ENCODE results near the gene AWAT2.
"Not testable (repeated sequence)": the region's sequence is repeated elsewhere in the genome, so short reads cannot be mapped to it uniquely, and the experiment has no call there.

AWAT2 gene

DNA sequence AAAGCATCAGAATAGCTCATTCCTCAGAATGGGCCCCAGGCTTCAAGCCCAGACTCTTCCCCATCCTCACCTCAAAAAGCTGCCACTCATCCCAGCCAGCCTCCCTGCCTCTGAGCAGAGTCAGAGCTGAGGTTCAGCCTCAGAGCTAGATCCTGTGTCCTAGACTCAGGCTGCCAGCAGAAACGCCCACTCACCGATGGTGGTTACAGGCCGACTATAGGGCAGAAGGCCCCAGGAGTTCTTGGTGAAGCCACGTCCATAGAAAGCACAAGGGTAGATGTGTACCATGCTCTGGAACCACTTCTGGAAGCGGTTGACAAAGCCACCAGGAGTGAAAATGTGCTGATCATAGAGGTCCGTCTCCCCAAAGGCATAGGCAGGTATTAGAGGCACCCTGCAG is 7.7 kb downstream of the AWAT2 start:
- no peak for DNase-seq

GRCh38 chrX:70039758-70040157 is 10.0 kb downstream of the AWAT2 start:
- DNase-seq: no peak

GRCh38 chrX:70038951-70039350 is 10.8 kb downstream of the AWAT2 start:
- DNase-seq: no peak

GRCh38 chrX:70038515-70038914 is 11.2 kb downstream of the AWAT2 start:
- no peak for DNase-seq

GRCh38 chrX:70034646-70035045 is 15.1 kb downstream of the AWAT2 start:
- DNase-seq: no peak

DNA sequence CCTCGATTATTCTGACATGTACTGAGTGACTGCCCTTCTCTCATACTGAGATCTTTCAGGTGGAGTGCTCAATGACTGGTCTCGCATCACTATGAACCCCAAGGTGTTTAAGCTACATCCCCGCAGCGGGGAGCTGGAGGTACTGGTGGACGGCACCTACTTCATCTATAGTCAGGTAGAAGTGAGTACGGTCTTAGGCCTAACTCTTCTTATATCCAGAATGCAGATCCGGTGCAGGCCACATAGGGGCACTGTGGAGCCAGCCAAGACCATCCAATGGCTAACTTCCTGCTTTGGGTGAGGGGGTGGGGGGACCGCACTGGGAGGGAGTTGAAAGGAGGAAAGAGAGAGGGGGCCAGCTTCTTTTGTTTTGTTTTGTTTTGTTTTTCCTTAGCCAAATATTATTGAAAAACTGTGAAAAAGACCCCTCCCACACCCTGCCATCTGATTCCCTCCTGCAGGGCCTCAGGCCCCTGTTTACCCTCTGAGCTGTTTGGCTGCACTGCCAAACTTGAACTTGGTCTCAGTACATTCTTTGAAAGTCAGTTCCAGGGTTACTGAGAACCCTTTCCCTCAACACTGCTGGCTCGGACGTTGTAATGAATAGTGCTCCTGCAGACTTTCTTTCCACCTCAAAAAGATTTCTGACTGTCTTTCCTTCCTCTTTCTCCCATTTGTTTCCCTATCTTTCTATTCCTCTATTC is 16.2 kb downstream of the AWAT2 start:
- DNase-seq: peak; percentile 7 to 15

GRCh38 chrX:70032792-70033191 is 16.9 kb downstream of the AWAT2 start:
- DNase-seq: no peak

- peak; percentile 36 to 47 for DNase-seq
These were observed 19.4 kb downstream of the AWAT2 start for GRCh38 chrX:70030301-70030767.

DNA sequence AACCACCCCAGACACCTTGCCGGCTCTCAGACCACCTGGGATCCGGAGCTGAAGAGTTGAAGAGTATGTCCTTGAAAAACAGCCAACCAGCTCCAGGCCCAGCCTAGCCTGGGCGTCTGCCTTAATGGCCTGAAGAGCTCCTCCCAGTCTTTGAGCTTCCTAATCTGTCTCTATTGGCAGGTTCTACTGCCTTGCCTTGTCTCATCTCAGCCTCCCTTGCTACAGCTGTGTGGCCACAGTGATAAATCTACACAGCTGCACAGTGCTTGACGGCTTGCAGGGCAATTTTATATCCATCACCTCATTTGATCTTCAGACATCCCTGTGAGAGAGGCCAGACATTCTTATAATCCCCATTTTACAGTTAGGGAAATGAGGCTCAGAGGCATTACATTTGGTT is 19.9 kb downstream of the AWAT2 start:
- DNase-seq: no peak

GRCh38 chrX:70026851-70027200 is 22.9 kb downstream of the AWAT2 start:
- no peak for DNase-seq

DNA sequence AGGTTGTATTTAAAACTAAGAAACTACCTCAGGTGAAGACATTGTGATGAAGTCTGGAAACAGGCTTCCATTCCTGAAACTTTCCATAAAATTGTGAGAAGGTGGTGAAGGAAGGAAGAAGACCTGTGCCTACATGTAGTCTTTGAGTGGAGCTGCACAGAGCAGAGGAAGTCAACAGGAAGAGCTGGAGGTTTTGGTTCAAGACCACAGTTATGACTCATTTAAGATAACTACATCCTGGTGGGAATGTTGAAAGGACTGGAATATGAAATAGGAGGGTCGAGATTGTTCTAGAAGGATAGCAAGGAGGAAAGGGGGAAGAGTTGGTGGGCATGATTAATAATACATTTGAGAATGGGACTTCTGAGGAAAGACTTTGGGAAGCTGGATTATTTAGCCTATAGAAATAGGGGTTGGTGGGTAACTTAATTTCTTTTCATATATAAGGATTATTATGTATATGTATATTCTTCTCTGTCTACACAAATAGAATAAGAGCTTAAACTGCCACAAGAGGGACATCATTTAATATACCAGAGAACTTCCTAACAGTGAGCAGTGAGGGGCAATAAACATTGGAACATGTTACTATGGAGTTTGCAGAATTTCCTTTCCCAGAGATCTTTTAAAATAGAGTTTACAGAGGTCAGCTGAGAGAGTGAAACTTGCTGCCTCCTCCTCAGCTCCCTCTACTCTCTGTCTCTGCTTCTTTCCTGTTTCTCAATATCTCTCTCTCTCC is 23.5 kb downstream of the AWAT2 start:
- DNase-seq: no peak

DNA sequence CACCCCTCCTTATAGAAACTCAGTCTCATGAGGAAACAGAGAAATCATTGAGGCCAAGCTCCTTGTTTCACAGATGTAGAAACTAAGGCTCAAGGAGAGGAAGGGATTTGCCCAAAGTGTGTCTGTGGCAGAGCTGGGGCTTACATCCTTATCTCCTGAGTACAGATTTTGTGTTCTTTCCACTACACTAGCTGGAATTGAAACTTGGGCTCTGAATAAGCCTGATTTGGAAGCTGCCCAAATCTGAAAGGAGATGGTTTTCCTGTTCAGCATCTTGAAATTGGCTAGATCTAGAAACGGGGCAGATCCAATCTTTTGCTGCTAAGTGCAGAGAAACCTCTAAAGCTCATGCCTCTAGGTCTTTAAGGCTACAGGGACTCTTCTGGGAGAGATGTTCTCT is 24.3 kb downstream of the AWAT2 start:
- DNase-seq: no peak

DNA sequence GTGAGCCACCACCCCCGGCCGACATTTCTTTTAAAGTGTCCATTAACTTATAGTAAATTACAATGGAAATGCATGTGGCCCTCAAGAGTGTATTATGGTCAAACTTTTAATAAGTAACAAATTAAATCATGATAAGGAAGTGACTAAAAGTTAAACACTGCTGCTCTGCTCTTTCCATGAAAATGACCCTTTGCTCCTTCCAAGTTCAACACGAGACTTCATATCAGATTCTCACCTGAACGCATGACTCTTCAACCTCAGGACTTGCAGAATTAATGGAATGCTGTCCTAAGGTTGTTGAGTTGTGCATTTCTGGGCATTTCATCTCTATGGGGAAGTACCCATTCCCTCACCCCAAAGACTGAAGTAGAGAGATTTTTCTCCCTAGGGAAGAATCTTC is 27.1 kb downstream of the AWAT2 start:
- DNase-seq: no peak

DNA sequence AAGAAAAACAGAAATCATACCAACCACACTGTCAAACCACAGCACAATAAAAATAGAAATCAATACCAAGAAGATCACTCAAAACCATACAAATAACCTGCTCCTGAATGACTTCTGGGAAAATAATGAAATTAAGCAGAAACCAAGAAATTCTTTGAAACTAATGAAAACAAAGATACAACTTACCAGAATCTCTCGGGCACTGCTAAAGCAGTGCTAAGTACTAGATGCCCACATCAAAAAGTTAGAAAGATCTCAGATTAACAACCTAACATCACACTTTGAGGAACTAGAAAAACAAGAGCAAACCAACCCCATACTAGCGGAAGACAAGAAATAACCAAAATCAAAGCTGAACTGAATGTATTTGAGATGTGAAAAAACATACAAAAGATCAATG is 33.2 kb downstream of the AWAT2 start:
- DNase-seq: no peak

DNA sequence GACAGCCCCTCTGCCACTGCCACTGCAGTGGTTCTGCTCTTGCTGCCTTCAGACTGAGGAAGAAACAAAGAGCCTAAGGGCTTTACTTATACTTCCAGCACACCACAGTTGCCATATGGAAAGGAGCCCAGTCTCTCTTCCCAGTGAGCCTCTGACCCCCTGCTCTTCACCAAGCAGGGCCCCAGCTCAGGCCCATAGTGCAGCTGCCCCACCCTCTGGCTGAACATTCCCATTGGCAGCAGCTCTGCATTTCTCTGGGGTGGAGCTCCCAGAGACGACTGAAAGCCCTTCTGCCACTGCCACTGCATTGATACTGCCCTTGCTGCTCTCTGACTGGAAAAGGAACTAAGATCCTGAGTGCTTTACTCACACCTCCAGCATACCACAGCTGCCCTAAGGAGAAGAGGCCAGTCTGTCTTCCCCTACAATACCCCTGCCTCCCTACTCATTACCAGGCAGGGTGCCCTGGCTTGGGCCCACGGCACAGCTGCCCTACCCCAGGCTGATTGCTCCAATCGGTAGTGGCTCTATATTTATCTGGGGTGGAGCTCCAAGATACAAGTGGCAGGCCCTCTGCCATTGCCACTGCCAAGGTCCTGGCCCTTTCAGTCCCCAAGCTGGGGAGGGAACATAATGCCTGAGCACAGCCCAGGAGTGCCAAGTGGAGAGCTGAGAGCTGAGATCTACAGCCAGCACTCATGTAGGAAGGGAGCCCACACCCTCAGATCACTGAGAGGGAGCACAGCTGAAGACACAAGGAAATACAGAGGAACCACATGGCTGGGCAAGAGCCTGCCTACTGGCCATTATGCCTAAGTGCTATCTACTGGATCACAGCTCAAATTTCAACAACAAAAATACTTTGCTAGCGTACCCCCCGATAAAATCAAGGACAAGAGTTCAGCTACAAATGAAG is 36.0 kb downstream of the AWAT2 start:
- no peak for DNase-seq

DNA sequence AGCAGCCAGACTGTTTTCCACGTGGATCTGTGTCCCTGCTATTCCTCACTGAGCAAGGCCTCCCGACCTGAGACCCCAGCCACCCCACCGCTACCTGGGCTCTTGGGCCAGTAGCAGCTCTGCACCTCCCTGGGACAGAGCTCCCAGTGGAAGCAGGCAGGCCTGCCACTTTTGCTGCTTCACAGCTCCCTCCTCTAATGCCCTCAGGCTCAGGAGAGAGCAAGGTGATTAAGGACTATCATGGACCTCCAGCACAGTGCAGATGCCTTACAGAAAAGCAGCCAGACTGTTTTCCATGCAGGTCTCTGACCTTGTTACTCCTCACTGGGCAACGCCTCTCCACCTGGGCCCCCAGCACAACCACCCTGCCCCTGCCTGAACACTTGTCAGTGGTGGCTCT is 37.0 kb downstream of the AWAT2 start:
- no peak for DNase-seq

- no peak for DNase-seq
These were observed 39.8 kb downstream of the AWAT2 start for GRCh38 chrX:70009970-70010369.

DNA sequence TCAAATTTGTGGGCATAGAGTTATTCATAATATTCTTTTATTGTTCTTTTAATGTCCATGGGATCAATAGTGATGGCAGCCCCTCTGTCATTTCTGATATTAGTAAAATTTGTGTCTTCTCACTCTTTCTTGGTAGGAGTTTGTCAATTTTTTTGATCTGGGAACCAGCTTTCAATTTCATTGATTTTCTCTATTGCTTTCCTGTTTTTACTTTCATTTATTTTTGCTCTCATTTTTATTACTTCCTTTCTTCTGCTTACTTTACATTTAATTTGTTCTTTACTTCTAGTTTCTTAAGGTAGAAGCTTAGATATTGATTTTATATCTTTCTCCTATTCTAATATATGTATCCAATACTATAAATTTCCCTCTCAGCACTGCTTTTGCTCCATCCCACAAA is 40.7 kb downstream of the AWAT2 start:
- no peak for DNase-seq

- no peak for DNase-seq
These were observed 41.8 kb downstream of the AWAT2 start for GRCh38 chrX:70007946-70008345.

- no peak for DNase-seq
These were observed 47.9 kb downstream of the AWAT2 start for GRCh38 chrX:70001708-70002341.

DNA sequence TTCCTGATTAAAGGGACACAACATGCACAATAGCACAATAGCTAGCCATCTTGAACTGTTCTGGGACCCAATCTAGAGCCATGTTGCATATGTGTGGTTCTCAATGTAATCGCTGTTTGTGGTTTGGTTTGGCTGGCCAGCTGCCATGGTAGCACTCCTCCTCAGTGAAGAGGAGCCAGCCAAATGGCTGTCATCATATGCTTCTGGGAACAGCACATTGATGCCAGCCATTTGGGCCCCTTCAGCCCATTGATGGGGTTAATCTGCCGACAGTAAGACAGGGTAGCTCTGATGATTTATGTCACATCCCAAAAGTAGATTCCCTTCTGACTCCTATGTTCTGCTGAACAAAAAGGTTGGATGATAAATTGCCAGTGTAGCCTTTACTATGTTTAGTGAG is 48.5 kb downstream of the AWAT2 start:
- DNase-seq: no peak

DNA sequence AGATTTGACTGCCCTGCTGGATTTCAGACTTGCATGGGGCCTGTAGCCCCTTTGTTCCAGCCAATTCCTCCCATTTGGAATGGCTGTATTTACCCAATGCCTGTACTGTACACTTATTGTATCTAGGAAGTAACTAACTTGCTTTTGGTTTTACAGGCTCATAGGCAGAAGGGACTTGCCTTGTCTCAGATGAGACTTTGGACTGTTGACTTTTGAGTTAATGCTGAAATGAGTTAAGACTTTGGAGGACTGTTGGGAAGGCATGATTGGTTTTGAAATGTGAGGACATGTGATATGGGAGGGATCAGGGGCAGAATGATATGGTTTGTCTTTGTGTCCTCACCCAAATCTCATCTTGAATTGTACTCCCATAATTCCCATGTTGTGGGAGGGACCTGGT is 51.4 kb downstream of the AWAT2 start:
- DNase-seq: not testable (repeated sequence)

DNA sequence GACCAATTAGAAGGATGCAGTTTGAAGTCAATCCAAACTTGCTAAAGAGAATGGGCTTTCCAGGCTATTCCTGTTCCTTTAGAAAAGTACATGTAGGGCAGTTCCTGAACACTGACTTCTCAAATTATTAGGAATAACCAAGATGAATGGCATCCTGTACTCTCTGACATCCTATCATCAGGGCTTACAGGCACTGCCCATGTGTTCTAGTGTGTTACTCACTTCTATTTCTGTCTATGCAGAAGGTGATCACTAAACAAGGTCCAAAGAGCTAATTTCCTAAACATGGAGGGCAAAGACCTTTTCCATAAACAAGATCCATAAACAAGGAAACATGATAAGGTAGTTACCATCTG is 53.6 kb downstream of the AWAT2 start:
- no peak for DNase-seq
